Camera-type eye (tissue), 1 donor: Measurements from ENCODE around the gene ZNF317. TPM values are rescaled to one million over a fixed set of nuclear protein-coding genes. Genes with fewer than 3 reads are reported as not detected.

Experiments
- total RNA-seq: library from RNA; depleted of rRNA; stranded (reverse); fragments of >200 nt; gene quantifications from one replicate; pipeline ENCODE4 v1.2.3, GENCODE V29; 2014

The ZNF317 gene
- 27.0 TPM for total RNA-seq

GRCh38 chr19:9140159-9140874 is at the start of gene ZNF317:
ZNF317 (plus strand) TSS chr19:9140397; CDS start chr19:9156017, 15,620 bp downstream.

GRCh38 chr19:9107375-9107774 is 32.8 kb upstream of the ZNF317 start, which contains the start of gene OR7G2:
OR7G2 (minus strand) TSS chr19:9107475; CDS start chr19:9103243, 4,232 bp downstream.

GRCh38 chr19:9115307-9115813 is 24.8 kb upstream of the ZNF317 start, which contains the start of gene OR7G1:
OR7G1 (minus strand) TSS chr19:9115763; CDS start chr19:9115763, 0 bp downstream.

GRCh38 chr19:9126900-9127405 is 13.2 kb upstream of the ZNF317 start, which contains the start of gene OR7G3:
OR7G3 (minus strand) TSS chr19:9126950; CDS start chr19:9126950, 0 bp downstream.

DNA sequence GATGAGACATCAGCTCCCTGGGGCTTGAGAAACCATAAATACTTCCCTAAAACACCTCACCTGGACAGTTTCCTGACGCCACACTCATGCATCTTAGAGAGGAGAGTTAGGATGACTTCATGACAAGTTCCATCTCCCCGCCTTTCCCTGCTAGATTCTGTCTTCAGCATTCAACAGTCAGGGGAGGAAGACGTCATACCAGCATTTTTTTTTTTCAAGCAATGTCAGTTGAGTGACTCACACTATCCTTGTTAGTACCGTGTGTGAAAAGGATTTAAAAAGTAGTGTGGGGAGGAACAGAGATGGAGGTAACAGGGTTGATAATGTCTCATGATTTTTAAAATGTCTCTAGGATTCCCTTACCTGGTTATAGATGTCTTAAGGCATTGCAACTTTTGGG is 38.7 kb downstream of the ZNF317 start, which contains the start of gene OR7D2:
Gene OR7D2 (plus strand): TSS at position 79 of the 400 bp plus-strand sequence. CDS start 6,803 bp downstream, outside the sequence.

Other genes with a start within 250 kb of the ZNF317 start
- 10.1 TPM for gene MUC16, start 130.0 kb upstream of the ZNF317 start, total RNA-seq
- not detected for gene OR1M1, start 53.3 kb upstream of the ZNF317 start, total RNA-seq
- not detected for gene OR7G2, start 32.9 kb upstream of the ZNF317 start, total RNA-seq
- gene OR7G1, start 24.6 kb upstream of the ZNF317 start, total RNA-seq: not detected
- gene OR7G3, start 13.4 kb upstream of the ZNF317 start, total RNA-seq: not detected
- gene OR7D2, start 38.6 kb downstream of the ZNF317 start, total RNA-seq: not detected
- not detected for gene OR7D4, start 79.2 kb downstream of the ZNF317 start, total RNA-seq
- not detected for gene OR7E24, start 110.5 kb downstream of the ZNF317 start, total RNA-seq
- gene ZNF699, start 169.4 kb downstream of the ZNF317 start, total RNA-seq: 31.4 TPM
- 83.6 TPM for gene ZNF559, start 183.8 kb downstream of the ZNF317 start, total RNA-seq
- gene ZNF177, start 222.6 kb downstream of the ZNF317 start, total RNA-seq: 10.3 TPM